Measurements from ENCODE around the gene MTG2. TPM values are rescaled to one million over a fixed set of nuclear protein-coding genes. Genes with fewer than 3 reads are reported as not detected.

Gene MTG2
- total and polyA plus RNA-seq, 4 donors: 13.0 to 28.0 (median 24.4) TPM

DNA sequence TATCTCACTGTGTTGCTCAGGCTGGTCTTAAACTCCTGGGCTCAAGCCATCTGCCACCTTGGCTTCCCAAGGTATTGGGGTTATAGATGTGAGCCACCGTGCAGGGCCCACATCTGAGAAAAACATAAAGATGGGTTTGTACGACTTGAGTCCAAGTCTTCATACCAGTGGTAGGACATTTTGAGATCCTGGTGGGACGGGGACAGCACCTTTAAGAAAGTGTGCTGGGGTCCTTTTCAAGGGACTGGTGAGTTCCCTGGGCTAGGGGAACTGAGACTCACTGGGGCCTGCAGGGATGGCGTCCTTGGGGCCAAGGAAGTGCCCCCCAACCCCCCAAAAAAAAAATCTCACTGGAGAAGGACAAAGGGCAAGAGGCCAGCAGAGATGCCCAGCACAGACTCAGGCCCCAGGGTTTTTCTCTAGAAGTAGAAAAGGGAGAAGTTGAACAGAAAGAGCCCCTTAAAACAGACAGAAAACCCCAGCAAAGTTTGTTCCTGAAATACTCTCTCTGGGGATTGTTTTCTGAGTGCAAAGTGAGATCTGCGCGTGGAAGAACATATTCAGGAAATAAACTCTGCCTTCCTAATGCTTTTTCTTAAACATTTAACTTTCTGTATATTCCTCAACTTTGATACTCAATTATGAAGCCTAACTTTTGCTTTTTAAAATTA lies 66.2 kb downstream of the MTG2 start:
- no peak for DNase-seq (ENCODE audit: low spot score)
- Histone ChIP-seq H3K27me3 (ENCODE audit: control insufficient read depth in 4 of 4, insufficient read depth in 4 of 4, low read length in 3 of 4) (no peaks in the 10 kb centered on the region), H3K27ac (ENCODE audit: low read depth in 1 of 2, low read length in 2 of 2) (no peak overlapping the region), H3K9ac (ENCODE audit: low read depth in 1 of 2, low read length in 2 of 2) (no peak overlapping the region), H3K9me3 (ENCODE audit: control insufficient read depth in 4 of 4, low read length in 3 of 4) (no peaks in the 10 kb centered on the region), H3K4me1 (ENCODE audit: control insufficient read depth in 4 of 4, insufficient read depth in 4 of 4, low read length in 3 of 4) (peaks cover 8 to 29% (median 19%) of the 10 kb centered on the region in 4 donors), H3K36me3 (ENCODE audit: control insufficient read depth in 4 of 4, insufficient read depth in 3 of 4, low read depth in 1 of 4, low read length in 3 of 4) (peaks cover 2 to 5% (median 4%) of the 10 kb centered on the region in 4 donors), H3K4me3 (ENCODE audit: low read depth in 1 of 3, low read length in 3 of 3) (no peak overlapping the region)
- TF ChIP-seq, protein P1, sequence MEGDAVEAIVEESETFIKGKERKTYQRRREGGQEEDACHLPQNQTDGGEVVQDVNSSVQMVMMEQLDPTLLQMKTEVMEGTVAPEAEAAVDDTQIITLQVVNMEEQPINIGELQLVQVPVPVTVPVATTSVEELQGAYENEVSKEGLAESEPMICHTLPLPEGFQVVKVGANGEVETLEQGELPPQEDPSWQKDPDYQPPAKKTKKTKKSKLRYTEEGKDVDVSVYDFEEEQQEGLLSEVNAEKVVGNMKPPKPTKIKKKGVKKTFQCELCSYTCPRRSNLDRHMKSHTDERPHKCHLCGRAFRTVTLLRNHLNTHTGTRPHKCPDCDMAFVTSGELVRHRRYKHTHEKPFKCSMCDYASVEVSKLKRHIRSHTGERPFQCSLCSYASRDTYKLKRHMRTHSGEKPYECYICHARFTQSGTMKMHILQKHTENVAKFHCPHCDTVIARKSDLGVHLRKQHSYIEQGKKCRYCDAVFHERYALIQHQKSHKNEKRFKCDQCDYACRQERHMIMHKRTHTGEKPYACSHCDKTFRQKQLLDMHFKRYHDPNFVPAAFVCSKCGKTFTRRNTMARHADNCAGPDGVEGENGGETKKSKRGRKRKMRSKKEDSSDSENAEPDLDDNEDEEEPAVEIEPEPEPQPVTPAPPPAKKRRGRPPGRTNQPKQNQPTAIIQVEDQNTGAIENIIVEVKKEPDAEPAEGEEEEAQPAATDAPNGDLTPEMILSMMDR (IDR thresholded peaks at IDR 0.05; ENCODE audit: low read depth, low read length, missing input control): no peak
- WGBS: 88% methylated on average over 6 of the region's 6 CpGs

DNA sequence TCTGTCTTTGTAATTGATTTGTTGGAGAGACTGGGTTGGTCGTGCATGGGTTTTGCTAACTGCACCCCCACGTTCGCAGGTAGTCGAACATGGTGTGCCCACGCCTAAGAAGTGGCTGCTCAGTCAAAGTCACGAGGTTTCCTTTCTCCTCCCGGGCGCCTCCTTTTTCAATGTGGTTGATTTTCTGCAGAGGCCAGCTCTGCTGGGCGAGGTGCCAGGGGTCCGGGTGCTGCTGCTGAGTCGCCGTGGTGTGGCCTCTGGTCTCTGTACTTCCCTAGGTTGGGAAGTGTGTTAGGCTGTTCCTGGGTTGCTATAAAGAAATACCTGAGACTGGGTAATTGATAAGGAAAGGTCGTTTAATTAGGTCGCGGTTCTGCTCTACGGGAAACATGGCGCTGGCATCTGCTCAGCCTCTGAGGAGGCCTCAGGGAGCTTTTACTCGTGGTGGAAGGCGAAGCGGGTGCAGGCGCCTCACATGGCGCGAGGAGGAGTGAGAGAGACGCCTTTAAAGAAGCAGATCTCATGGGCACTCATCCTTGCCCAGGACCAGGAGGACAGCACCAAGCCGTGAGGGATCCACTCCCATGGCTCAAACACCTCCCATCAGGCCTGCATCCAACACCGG lies 69.6 kb downstream of the MTG2 start:
- no peaks in the 10 kb centered on the region for H3K4me1 ChIP-seq (ENCODE audit: control insufficient read depth in 4 of 4, insufficient read depth in 4 of 4, low read length in 3 of 4)
- no peak for DNase-seq (ENCODE audit: low spot score)
- H3K27ac ChIP-seq (ENCODE audit: low read depth in 1 of 2, low read length in 2 of 2): no peak overlapping the region
- peaks cover 2 to 20% (median 8%) of the 10 kb centered on the region in 4 donors for H3K36me3 ChIP-seq (ENCODE audit: control insufficient read depth in 4 of 4, insufficient read depth in 3 of 4, low read depth in 1 of 4, low read length in 3 of 4)
- no peaks in the 10 kb centered on the region for H3K27me3 ChIP-seq (ENCODE audit: control insufficient read depth in 4 of 4, insufficient read depth in 4 of 4, low read length in 3 of 4)
- WGBS: 91% methylated on average over 26 of the region's 26 CpGs
- H3K9me3 ChIP-seq (ENCODE audit: control insufficient read depth in 4 of 4, low read length in 3 of 4): no peaks in the 10 kb centered on the region
- no peak overlapping the region for H3K9ac ChIP-seq (ENCODE audit: low read depth in 1 of 2, low read length in 2 of 2)
- TF ChIP-seq TAF1 (conservative IDR thresholded peaks at IDR 0.05) (no peak), RXRA (IDR thresholded peaks at IDR 0.05) (no peak), RAD21 (IDR thresholded peaks at IDR 0.05) (no peak), MAX (IDR thresholded peaks at IDR 0.05) (no peak), JUND (IDR thresholded peaks at IDR 0.05) (no peak), GABPA (IDR thresholded peaks at IDR 0.05 in 1 of 2, conservative IDR thresholded peaks at IDR 0.05 in 1 of 2) (no peak), SP1 (IDR thresholded peaks at IDR 0.05) (no peak), EGR1 (IDR thresholded peaks at IDR 0.05; ENCODE audit: low read depth in 2 of 2) (no peak), FOXA1 (IDR thresholded peaks at IDR 0.05) (no peak), ATF3 (IDR thresholded peaks at IDR 0.05) (no peak), NR2F2 (IDR thresholded peaks at IDR 0.05) (no peak), ZBTB33 (IDR thresholded peaks at IDR 0.05) (no peak), HNF4A (conservative IDR thresholded peaks at IDR 0.05) (no peak)
- TF ChIP-seq, protein P2, sequence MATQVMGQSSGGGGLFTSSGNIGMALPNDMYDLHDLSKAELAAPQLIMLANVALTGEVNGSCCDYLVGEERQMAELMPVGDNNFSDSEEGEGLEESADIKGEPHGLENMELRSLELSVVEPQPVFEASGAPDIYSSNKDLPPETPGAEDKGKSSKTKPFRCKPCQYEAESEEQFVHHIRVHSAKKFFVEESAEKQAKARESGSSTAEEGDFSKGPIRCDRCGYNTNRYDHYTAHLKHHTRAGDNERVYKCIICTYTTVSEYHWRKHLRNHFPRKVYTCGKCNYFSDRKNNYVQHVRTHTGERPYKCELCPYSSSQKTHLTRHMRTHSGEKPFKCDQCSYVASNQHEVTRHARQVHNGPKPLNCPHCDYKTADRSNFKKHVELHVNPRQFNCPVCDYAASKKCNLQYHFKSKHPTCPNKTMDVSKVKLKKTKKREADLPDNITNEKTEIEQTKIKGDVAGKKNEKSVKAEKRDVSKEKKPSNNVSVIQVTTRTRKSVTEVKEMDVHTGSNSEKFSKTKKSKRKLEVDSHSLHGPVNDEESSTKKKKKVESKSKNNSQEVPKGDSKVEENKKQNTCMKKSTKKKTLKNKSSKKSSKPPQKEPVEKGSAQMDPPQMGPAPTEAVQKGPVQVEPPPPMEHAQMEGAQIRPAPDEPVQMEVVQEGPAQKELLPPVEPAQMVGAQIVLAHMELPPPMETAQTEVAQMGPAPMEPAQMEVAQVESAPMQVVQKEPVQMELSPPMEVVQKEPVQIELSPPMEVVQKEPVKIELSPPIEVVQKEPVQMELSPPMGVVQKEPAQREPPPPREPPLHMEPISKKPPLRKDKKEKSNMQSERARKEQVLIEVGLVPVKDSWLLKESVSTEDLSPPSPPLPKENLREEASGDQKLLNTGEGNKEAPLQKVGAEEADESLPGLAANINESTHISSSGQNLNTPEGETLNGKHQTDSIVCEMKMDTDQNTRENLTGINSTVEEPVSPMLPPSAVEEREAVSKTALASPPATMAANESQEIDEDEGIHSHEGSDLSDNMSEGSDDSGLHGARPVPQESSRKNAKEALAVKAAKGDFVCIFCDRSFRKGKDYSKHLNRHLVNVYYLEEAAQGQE (IDR thresholded peaks at IDR 0.05): no peak
- TF ChIP-seq, protein P1 (IDR thresholded peaks at IDR 0.05; ENCODE audit: low read depth, low read length, missing input control): no peak
- no peak overlapping the region for H3K4me3 ChIP-seq (ENCODE audit: low read depth in 1 of 3, low read length in 3 of 3)

All from liver (tissue), 9 donors.